Measurements from ENCODE around the gene CHRD.

The CHRD gene

DNA sequence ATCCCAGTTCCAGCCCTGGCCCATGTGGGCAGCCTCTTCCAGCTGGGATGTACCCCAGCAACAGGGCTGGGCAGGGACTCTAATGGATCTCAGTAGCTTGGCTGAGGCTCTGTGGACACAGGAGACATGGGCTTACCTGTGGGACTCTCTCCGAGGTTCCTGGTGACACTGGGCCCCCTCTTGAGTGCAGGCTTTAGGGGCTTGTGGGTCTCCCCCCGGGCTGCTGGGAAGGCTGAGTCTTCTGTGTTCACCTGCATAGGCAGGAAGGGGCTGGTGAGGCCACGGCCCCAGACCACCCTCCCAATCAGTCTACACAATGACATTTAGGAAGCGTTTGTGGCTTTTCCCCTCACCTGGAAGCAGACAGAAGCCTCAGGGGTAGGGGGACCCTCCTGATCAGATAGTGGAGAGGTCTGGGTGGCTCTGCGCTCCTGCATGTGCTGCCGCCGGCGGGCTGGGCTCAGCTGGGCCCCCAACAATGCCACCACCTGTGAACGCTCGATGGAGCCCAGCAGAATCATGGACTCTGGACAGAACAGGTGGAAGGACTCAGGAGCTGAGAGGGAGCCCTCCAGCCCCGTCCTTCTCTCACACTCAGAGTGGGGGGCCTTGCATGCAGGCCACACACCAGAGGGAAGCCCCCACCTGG is 26.8 kb upstream of the CHRD start:
- DNase-seq (ENCODE audit: low read depth), result no peak
- no peak overlapping the region for H3K4me3 ChIP-seq (ENCODE audit: low read depth, low read length)
- in situ Hi-C loops (cut with HindIII; ENCODE audit: low sequenced_read_pairs), result no loop called here
- TF ChIP-seq, protein P1, sequence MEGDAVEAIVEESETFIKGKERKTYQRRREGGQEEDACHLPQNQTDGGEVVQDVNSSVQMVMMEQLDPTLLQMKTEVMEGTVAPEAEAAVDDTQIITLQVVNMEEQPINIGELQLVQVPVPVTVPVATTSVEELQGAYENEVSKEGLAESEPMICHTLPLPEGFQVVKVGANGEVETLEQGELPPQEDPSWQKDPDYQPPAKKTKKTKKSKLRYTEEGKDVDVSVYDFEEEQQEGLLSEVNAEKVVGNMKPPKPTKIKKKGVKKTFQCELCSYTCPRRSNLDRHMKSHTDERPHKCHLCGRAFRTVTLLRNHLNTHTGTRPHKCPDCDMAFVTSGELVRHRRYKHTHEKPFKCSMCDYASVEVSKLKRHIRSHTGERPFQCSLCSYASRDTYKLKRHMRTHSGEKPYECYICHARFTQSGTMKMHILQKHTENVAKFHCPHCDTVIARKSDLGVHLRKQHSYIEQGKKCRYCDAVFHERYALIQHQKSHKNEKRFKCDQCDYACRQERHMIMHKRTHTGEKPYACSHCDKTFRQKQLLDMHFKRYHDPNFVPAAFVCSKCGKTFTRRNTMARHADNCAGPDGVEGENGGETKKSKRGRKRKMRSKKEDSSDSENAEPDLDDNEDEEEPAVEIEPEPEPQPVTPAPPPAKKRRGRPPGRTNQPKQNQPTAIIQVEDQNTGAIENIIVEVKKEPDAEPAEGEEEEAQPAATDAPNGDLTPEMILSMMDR (IDR thresholded peaks at IDR 0.05; ENCODE audit: low read depth, low read length, missing control alignments), result no peak

- no peak for DNase-seq (ENCODE audit: low read depth)
- TF ChIP-seq, protein P1 (IDR thresholded peaks at IDR 0.05; ENCODE audit: low read depth, low read length, missing control alignments), result no peak
- H3K4me3 ChIP-seq (ENCODE audit: low read depth, low read length), result no peak overlapping the region
- in situ Hi-C loops (cut with HindIII; ENCODE audit: low sequenced_read_pairs), result no loop called here
Measured at GRCh38 chr3:184353546-184353941, 26.3 kb upstream of the CHRD start.

- DNase-seq (ENCODE audit: low read depth), result no peak
- in situ Hi-C loops (cut with HindIII; ENCODE audit: low sequenced_read_pairs), result no loop called here
- H3K4me3 ChIP-seq (ENCODE audit: low read depth, low read length), result no peak overlapping the region
- TF ChIP-seq, protein P1 (IDR thresholded peaks at IDR 0.05; ENCODE audit: low read depth, low read length, missing control alignments), result peak; percentile 76
Measured at GRCh38 chr3:184354121-184354728, 25.6 kb upstream of the CHRD start.

- in situ Hi-C loops (cut with HindIII; ENCODE audit: low sequenced_read_pairs), result no loop called here
- no peak overlapping the region for H3K4me3 ChIP-seq (ENCODE audit: low read depth, low read length)
- TF ChIP-seq, protein P1 (IDR thresholded peaks at IDR 0.05; ENCODE audit: low read depth, low read length, missing control alignments), result no peak
- DNase-seq (ENCODE audit: low read depth), result no peak
Measured at GRCh38 chr3:184354754-184355153, 25.1 kb upstream of the CHRD start.

DNA sequence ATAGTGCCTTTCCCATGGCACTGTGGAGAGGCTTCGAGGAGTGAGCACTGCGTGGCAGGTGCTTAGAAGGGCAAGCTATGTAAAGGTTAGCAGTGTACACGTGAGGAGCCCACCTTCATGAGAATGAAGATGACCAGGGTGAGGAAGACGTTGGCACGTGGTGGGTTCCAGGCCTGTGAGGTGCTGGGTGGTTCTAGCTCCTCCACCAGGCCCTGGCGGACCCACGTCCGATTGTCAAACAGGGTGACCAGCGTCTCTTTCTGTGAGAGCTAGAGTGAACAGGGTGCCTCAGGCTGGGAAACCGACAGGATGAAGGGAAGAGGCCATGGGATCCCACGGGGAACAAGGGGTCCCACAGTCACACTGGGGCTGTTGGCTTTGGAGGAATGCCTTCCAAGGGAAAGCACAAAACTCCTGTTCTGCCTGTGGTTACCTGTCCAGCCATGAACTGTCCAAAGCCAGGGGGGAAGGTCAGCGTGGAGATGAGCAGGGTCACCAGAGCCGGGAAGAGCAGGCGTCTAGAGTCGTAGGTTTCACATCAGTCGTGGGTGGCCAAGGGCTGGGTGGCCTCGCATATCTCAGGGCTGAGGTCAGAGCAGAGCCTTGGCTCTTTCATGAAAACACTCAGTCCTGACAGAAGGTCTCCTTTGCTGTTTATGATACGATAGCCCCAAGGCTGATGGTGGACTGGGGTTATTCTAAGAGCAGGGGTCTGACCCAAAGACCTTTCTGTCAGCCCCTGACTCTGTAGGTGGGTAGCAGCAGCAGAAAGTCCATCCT is 24.4 kb upstream of the CHRD start:
- TF ChIP-seq, protein P1 (IDR thresholded peaks at IDR 0.05; ENCODE audit: low read depth, low read length, missing control alignments), result no peak
- in situ Hi-C loops (cut with HindIII; ENCODE audit: low sequenced_read_pairs), result no loop called here
- no peak for DNase-seq (ENCODE audit: low read depth)
- no peak overlapping the region for H3K4me3 ChIP-seq (ENCODE audit: low read depth, low read length)

DNA sequence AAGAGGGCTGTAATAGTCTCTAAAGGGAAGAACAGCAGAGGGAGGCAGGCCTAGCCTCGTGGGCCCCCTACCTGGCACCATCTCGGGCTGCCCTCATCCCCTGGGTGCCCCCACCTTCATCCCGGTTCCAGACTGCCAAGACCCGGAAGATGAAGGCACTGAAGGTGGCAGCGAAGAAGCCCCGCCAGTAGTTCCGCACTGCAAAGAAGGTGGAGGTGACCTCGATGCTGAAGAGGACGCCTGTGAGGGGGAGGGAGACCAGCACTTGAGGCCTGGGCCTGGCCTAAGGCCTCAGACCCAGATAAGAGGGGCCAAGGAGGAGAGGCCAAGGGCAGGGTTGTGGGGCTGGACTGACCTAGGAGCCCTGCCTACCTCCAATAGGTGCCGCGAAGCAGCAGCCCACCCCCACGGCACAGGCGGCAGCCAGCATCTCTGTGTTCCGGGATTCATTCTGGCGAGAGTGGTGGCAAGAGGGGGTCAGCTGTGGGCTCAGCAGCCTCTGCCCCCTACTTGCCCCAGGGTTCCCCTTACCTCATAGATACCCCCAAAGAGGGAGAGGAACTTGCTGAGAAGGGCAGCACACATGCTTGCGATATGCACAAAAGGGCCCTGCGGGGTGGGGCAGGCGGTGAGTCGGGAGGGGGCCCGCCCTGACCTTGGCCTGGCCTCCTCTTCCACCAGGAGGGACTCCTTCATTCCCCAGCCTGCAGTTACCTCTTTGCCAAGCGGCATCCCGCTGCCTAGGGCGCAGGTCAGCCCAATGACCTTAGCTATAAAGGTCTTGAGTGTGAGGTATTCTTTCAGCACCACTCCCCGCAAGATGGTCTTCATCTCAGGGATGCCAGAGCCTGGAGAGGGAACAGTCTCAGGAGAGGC is 22.4 kb upstream of the CHRD start:
- H3K4me3 ChIP-seq (ENCODE audit: low read depth, low read length), result no peak overlapping the region
- TF ChIP-seq, protein P1 (IDR thresholded peaks at IDR 0.05; ENCODE audit: low read depth, low read length, missing control alignments), result no peak
- in situ Hi-C loops (cut with HindIII; ENCODE audit: low sequenced_read_pairs), result no loop called here
- DNase-seq (ENCODE audit: low read depth), result no peak
